Activated CD4-positive, alpha-beta T cell treated with anti-CD3 and anti-CD28 coated beads for 36 hours (primary cell): ENCODE results near the gene CD247. TPM values are rescaled to one million over a fixed set of nuclear protein-coding genes. Genes with fewer than 3 reads are reported as not detected.

Experiments used
- ATAC-seq: fragments of 200-7000 bp; cut with Tn5 transposase; one replicate; pipeline ENCODE4 v1.10.0; 2021; ENCODE audit warnings: mild to moderate bottlenecking, moderate library complexity
- CTCF ChIA-PET: fragments of 350-600 bp; sonication (Branson Sonifier 250); formaldehyde crosslinking; loops from one replicate; lab custom pipeline; 2021; ENCODE audit warnings: antibody characterized with exemption; lab: Charles Lee
- POLR2A ChIA-PET: fragments of 350-600 bp; sonication (Branson Sonifier 250); formaldehyde crosslinking; loops from one replicate; lab custom pipeline; 2021; ENCODE audit warnings: antibody characterized with exemption, inconsistent platforms; lab: Charles Lee
- DNase-seq: peaks from one replicate; pipeline ENCODE4 v3.0.0-alpha.2; 2020
- H3K27ac Mint-ChIP-seq: one replicate; pipeline ENCODE4 v1.8.0; 2021; ENCODE audit warnings: mixed read lengths
- H3K27me3 Mint-ChIP-seq: one replicate; pipeline ENCODE4 v1.8.0; 2021; ENCODE audit warnings: mixed read lengths
- H3K36me3 Mint-ChIP-seq: one replicate; pipeline ENCODE4 v1.8.0; 2021; ENCODE audit warnings: low read depth, mixed read lengths
- H3K4me1 Mint-ChIP-seq: one replicate; pipeline ENCODE4 v1.8.0; 2021; ENCODE audit warnings: mixed read lengths
- H3K4me3 Mint-ChIP-seq: one replicate; pipeline ENCODE4 v1.8.0; 2021; ENCODE audit warnings: mild to moderate bottlenecking, moderate library complexity, mixed read lengths
- H3K9me3 Mint-ChIP-seq: one replicate; pipeline ENCODE4 v1.8.0; 2021; ENCODE audit warnings: low read depth, mixed read lengths
- intact Hi-C, 2 experiments: fragments of 100-400 bp; cut with DNase I in 1 of 2; cut with micrococcal nuclease in 1 of 2; formaldehyde crosslinking; loops; one replicate each; pipeline versions ENCODE4 v1.14.2 to v1.15.1; 2022 to 2024; cut with DNase I, micrococcal nuclease
- total RNA-seq, 2 experiments: library from RNA; stranded (reverse); gene quantifications; one replicate each; pipeline ENCODE4 v1.2.3, GENCODE V29; 2021

Gene CD247
- total RNA-seq, 2 experiments from 2014 or later, result 149 TPM

GRCh38 chr1:167477986-167478385, 40.3 kb downstream of the CD247 start:
- intact Hi-C loops, result no loop called here
- peaks cover 91% of the 10 kb centered on the region for H3K4me1 Mint-ChIP-seq
- no peaks in the 10 kb centered on the region for H3K27me3 Mint-ChIP-seq
- no peak for DNase-seq
- H3K4me3 Mint-ChIP-seq, result no peak overlapping the region
- ChIA-PET POLR2A (no interaction called here), CTCF (interaction anchor here (0.5 to 2.1 kb wide), 11 partner anchors 10 to 1131 kb away, joined by 3 to 8 read pairs (median 5); partner anchors contain the start of gene CD247)
- no peak for ATAC-seq
- no peaks in the 10 kb centered on the region for H3K9me3 Mint-ChIP-seq
- H3K27ac Mint-ChIP-seq, result peak overlapping the region; percentile 7
- peaks cover 52% of the 10 kb centered on the region for H3K36me3 Mint-ChIP-seq

- CTCF ChIA-PET, result interaction anchor here (0.5 to 2.1 kb wide), 10 partner anchors 9 to 235 kb away, joined by 3 to 6 read pairs (median 3); partner anchors contain the start of gene CREG1
These were observed 42.3 kb downstream of the CD247 start for GRCh38 chr1:167476061-167476460.

DNA sequence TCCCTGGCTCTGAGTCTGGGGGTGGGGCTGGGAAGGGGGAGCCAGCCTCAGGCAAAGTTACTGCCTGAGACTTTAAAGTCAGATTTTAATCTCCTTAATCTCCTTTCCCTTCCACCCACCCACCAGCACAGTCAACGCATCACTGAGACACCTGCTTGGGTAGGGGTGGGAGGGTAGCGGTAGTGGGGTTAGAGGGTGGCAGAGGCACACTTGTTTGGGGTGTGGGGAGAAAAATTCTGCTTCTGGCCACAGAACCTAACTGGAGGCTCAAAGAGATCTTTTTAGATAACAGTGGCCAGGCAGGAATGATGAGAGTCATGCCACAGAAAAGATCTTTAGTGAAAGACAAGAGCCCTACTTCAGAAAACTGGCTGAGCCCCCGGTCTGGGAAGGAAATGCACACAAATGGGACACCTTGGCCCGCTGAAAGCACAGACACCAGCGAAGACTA, 44.1 kb downstream of the CD247 start:
- DNase-seq (peak; percentile 68), ATAC-seq (peak; percentile 69)
- peak overlapping the region; percentile 81 for H3K27ac Mint-ChIP-seq
- H3K9me3 Mint-ChIP-seq, result no peaks in the 10 kb centered on the region
- peaks cover 85% of the 10 kb centered on the region for H3K4me1 Mint-ChIP-seq
- peak overlapping the region; percentile 42 for H3K4me3 Mint-ChIP-seq
- POLR2A ChIA-PET, result interaction anchor here (0.6 to 0.8 kb wide), 2 partner anchors 27 to 50 kb away, joined by 4 to 10 read pairs; no protein-coding TSS in a partner anchor
- intact Hi-C loops, result loop anchor here in 1 of 2 experiments (1.0 kb wide), 1 partner anchor 8 kb away; no protein-coding TSS in a partner anchor
- H3K36me3 Mint-ChIP-seq, result peaks cover 47% of the 10 kb centered on the region
- CTCF ChIA-PET, result interaction anchor here (1.1 to 1.6 kb wide), 3 partner anchors 10 to 30 kb away, joined by 5 read pairs; no protein-coding TSS in a partner anchor
- H3K27me3 Mint-ChIP-seq, result no peaks in the 10 kb centered on the region

More at GRCh38 chr1:167476061-167476460, 42.3 kb downstream of the CD247 start:
- ATAC-seq, result no peak
- no peak for DNase-seq
- POLR2A ChIA-PET, result interaction anchor here (0.6 to 1.2 kb wide), 3 partner anchors 9 to 24 kb away, joined by 3 to 6 read pairs (median 4); no protein-coding TSS in a partner anchor
- no peak overlapping the region for H3K27ac Mint-ChIP-seq
- no peaks in the 10 kb centered on the region for H3K9me3 Mint-ChIP-seq
- H3K4me3 Mint-ChIP-seq, result no peak overlapping the region
- H3K36me3 Mint-ChIP-seq, result peaks cover 54% of the 10 kb centered on the region
- intact Hi-C loops, result no loop called here
- H3K4me1 Mint-ChIP-seq, result peaks cover 91% of the 10 kb centered on the region
- H3K27me3 Mint-ChIP-seq, result no peaks in the 10 kb centered on the region

DNA sequence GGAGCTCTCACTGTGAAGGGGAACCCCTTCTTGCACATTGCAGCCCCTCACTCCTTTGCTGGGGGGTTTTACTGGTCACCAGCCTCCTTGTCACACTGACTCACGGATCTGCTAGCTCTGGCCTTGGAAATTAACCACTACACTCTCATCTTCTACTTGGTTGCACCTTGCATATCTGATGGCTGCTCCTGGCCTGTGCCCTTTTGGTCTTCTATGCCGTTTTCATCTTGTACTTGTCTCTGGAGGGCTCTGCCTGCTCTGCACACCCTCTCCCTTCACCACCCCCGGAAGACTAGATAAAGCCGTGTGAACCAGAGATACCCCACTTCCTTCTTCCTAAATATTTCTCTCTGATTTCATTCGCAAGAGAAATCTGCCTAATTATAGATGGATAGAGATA, 44.6 kb downstream of the CD247 start:
- H3K4me1 Mint-ChIP-seq, result peaks cover 86% of the 10 kb centered on the region
- DNase-seq (no peak), ATAC-seq (peak; percentile 58)
- H3K27ac Mint-ChIP-seq, result peak overlapping the region; percentile 81
- intact Hi-C loops, result loop anchor here in 1 of 2 experiments (1.0 kb wide), 1 partner anchor 9 kb away; no protein-coding TSS in a partner anchor
- H3K36me3 Mint-ChIP-seq, result peaks cover 47% of the 10 kb centered on the region
- H3K27me3 Mint-ChIP-seq, result no peaks in the 10 kb centered on the region
- ChIA-PET CTCF (interaction anchor here (0.7 to 1.6 kb wide), 7 partner anchors 10 to 61 kb away, joined by 3 to 5 read pairs (median 4); partner anchors contain the start of gene CD247), POLR2A (interaction anchor here (1.0 to 1.2 kb wide), 3 partner anchors 27 to 44 kb away, joined by 3 to 11 read pairs (median 3); partner anchors contain the start of gene CD247)
- peak overlapping the region; percentile 42 for H3K4me3 Mint-ChIP-seq
- H3K9me3 Mint-ChIP-seq, result no peaks in the 10 kb centered on the region

- POLR2A ChIA-PET, result interaction anchor here (1.0 to 1.2 kb wide), 3 partner anchors 27 to 45 kb away, joined by 3 to 11 read pairs (median 3); partner anchors contain the start of gene CD247
- peak overlapping the region; percentile 42 for H3K4me3 Mint-ChIP-seq
These were observed 45.4 kb downstream of the CD247 start for GRCh38 chr1:167472752-167473521.

GRCh38 chr1:167471568-167471967, 46.8 kb downstream of the CD247 start:
- POLR2A ChIA-PET, result interaction anchor here (0.7 kb wide), 1 partner anchor 249 kb away, joined by 3 read pairs; no protein-coding TSS in a partner anchor
- Mint-ChIP-seq H3K4me1 (peaks cover 84% of the 10 kb centered on the region), H3K36me3 (peaks cover 27% of the 10 kb centered on the region), H3K9me3 (no peaks in the 10 kb centered on the region), H3K27ac (peak overlapping the region; percentile 81), H3K27me3 (no peaks in the 10 kb centered on the region), H3K4me3 (peak overlapping the region; percentile 35)
- CTCF ChIA-PET, result interaction anchor here (0.7 to 2.0 kb wide), 4 partner anchors 12 to 70 kb away, joined by 3 to 6 read pairs (median 3); no protein-coding TSS in a partner anchor
- DNase-seq, result no peak
- intact Hi-C loops, result no loop called here
- no peak for ATAC-seq

More at GRCh38 chr1:167472752-167473521, 45.4 kb downstream of the CD247 start:
- H3K27me3 Mint-ChIP-seq, result no peaks in the 10 kb centered on the region
- CTCF ChIA-PET, result interaction anchor here (0.5 to 2.0 kb wide), 9 partner anchors 11 to 62 kb away, joined by 3 to 6 read pairs (median 4); partner anchors contain the start of gene CD247
- peak overlapping the region; percentile 81 for H3K27ac Mint-ChIP-seq
- peak; percentile 76 for DNase-seq
- ATAC-seq, result peak; percentile 59
- peaks cover 40% of the 10 kb centered on the region for H3K36me3 Mint-ChIP-seq
- H3K4me1 Mint-ChIP-seq, result peaks cover 87% of the 10 kb centered on the region
- intact Hi-C loops, result no loop called here
- no peaks in the 10 kb centered on the region for H3K9me3 Mint-ChIP-seq

DNA sequence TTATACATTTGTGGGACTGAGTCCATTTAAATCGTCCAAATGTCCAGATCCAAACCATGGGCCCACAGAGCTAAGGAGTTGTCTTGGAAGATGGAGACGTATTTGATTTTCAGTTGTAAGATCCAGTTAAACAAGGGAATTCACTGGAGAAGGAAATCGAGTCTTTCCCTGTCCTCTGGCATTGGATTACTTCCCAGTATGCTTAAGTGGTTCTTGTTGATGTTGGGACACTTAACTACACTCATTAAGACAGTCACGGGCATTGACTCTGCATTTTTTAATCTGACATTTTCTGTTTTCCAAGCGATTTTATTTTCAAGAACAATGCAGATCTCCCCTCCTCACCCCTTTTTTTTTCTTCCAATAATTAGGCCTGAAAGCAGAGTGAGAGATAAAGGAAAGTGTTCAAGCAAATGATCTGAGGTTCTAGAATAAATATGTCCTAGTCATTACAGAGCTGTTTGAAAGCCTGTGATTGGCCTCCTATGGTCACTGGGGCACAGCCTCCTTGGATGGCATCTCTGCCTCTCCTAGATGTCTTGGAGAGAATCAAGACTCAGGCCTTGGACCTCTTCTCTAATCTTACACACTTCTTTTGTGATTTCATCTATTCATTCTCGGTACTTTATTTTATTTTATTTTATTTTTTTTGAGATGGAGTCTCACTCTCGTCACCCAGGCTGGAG, 48.9 kb downstream of the CD247 start:
- ChIA-PET POLR2A (interaction anchor here (0.7 kb wide), 2 partner anchors 29 to 173 kb away, joined by 3 to 4 read pairs; no protein-coding TSS in a partner anchor), CTCF (interaction anchor here (0.7 to 2.3 kb wide), 8 partner anchors 9 to 67 kb away, joined by 3 to 11 read pairs (median 8); no protein-coding TSS in a partner anchor)
- peaks cover 31% of the 10 kb centered on the region for H3K36me3 Mint-ChIP-seq
- DNase-seq (no peak), ATAC-seq (no peak)
- H3K4me1 Mint-ChIP-seq, result peaks cover 86% of the 10 kb centered on the region
- no peak overlapping the region for H3K4me3 Mint-ChIP-seq
- intact Hi-C loops, result no loop called here
- H3K27me3 Mint-ChIP-seq, result no peaks in the 10 kb centered on the region
- H3K27ac Mint-ChIP-seq, result peak overlapping the region; percentile 74
- no peaks in the 10 kb centered on the region for H3K9me3 Mint-ChIP-seq

DNA sequence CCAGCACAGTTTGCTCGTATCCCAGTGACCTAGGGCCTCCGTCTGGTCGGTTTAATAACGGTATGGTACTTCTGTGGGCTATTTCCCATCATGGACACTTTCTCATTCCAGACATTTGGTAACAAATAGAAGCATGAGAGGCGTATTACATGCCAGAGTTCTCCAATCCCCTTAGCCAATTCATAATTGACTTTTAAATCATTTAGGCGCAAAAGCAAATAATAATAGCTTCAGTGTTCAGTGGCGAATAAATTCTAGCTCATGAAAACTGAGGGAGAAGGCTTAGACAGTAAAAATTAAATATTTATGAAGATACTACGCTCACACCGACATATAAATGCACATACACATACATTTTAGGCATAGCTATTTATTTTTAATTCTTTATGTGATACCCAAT, 50.6 kb downstream of the CD247 start:
- ATAC-seq (no peak), DNase-seq (no peak)
- ChIA-PET CTCF (interaction anchor here (0.6 to 2.3 kb wide), 8 partner anchors 10 to 200 kb away, joined by 3 to 9 read pairs (median 4); no protein-coding TSS in a partner anchor), POLR2A (no interaction called here)
- Mint-ChIP-seq H3K36me3 (peaks cover 33% of the 10 kb centered on the region), H3K27ac (peak overlapping the region; percentile 74), H3K4me3 (no peak overlapping the region), H3K27me3 (no peaks in the 10 kb centered on the region), H3K4me1 (peaks cover 86% of the 10 kb centered on the region), H3K9me3 (no peaks in the 10 kb centered on the region)
- intact Hi-C loops, result no loop called here

GRCh38 chr1:167467126-167467710, 51.1 kb downstream of the CD247 start:
- peaks cover 86% of the 10 kb centered on the region for H3K4me1 Mint-ChIP-seq
- intact Hi-C loops, result no loop called here
- ATAC-seq (peak; percentile 79), DNase-seq (no peak)
- ChIA-PET POLR2A (interaction anchor here (0.7 kb wide), 1 partner anchor 9 kb away, joined by 3 read pairs; no protein-coding TSS in a partner anchor), CTCF (interaction anchor here (0.8 to 3.3 kb wide), 8 partner anchors 9 to 57 kb away, joined by 3 to 21 read pairs (median 4); no protein-coding TSS in a partner anchor)
- H3K4me3 Mint-ChIP-seq, result no peak overlapping the region
- H3K27ac Mint-ChIP-seq, result peak overlapping the region; percentile 62
- H3K27me3 Mint-ChIP-seq, result no peaks in the 10 kb centered on the region
- H3K36me3 Mint-ChIP-seq, result peaks cover 33% of the 10 kb centered on the region
- H3K9me3 Mint-ChIP-seq, result no peaks in the 10 kb centered on the region

DNA sequence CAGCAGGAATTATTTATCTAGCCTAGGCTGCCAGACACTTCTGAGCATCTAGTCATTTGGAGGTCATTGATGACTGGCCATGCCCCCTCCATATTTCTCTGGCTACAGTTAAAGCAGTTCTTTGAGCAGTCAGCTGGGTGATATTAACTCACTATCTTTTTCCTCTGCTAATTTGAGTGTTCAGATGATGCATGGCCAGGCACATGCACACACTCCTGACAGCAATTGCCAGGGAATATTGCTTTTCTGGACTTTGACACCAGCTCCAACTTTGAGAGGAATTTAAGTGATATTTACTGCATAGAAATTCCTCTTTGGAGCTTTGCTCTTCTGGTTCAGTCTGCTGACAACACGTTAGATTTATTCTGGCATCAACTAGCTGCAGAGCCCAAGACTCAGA, 52.6 kb downstream of the CD247 start:
- CTCF ChIA-PET, result interaction anchor here (0.9 to 3.3 kb wide), 5 partner anchors 10 to 75 kb away, joined by 3 to 21 read pairs (median 5); partner anchors contain the start of gene CD247
- H3K27me3 Mint-ChIP-seq, result no peaks in the 10 kb centered on the region
- peak overlapping the region; percentile 70 for H3K27ac Mint-ChIP-seq
- no peaks in the 10 kb centered on the region for H3K9me3 Mint-ChIP-seq
- no peak overlapping the region for H3K4me3 Mint-ChIP-seq
- peaks cover 88% of the 10 kb centered on the region for H3K4me1 Mint-ChIP-seq
- peaks cover 34% of the 10 kb centered on the region for H3K36me3 Mint-ChIP-seq
- POLR2A ChIA-PET, result no interaction called here
- ATAC-seq (peak; percentile 20), DNase-seq (no peak)
- intact Hi-C loops, result no loop called here
